OCI-LY1 (cell line): ENCODE measurements around the gene ATG7.

Experiments used
- H2AFZ ChIP-seq: fragments of 200-600 bp; sonication (generic), shearing (Covaris generic); 2 replicates; pipeline ENCODE4 v1.6.0; 2014; ENCODE audit warnings: antibody characterized with exemption, mild to moderate bottlenecking, low read length
- H3F3A ChIP-seq: fragments of 200-600 bp; sonication (generic), shearing (Covaris generic); 2 replicates; pipeline ENCODE4 v1.6.0; 2014; ENCODE audit warnings: mild to moderate bottlenecking, antibody characterized with exemption, low read length, moderate library complexity; ENCODE audit not compliant: insufficient read depth
- H3K27ac ChIP-seq: fragments of 200-600 bp; sonication (generic); 2 replicates; pipeline ENCODE4 v1.5.1; 2014; ENCODE audit warnings: low read length, mixed run types, mild to moderate bottlenecking, low read depth; ENCODE audit not compliant: poor library complexity, severe bottlenecking
- H3K27me3 ChIP-seq: fragments of 200-600 bp; sonication (generic); 2 replicates; pipeline ENCODE4 v1.6.0; 2014; ENCODE audit warnings: antibody characterized with exemption, mild to moderate bottlenecking, low read length, moderate library complexity; ENCODE audit not compliant: insufficient read depth
- H3K36me3 ChIP-seq: fragments of 200-600 bp; sonication (generic); 2 replicates; pipeline ENCODE4 v1.6.1; 2014; ENCODE audit warnings: mild to moderate bottlenecking, antibody characterized with exemption, low read length, moderate library complexity, mixed read lengths; ENCODE audit not compliant: insufficient read depth
- H3K4me1 ChIP-seq: fragments of 200-600 bp; sonication (generic); 2 replicates; pipeline ENCODE4 v1.5.1; 2014; ENCODE audit warnings: mild to moderate bottlenecking, low read length, moderate library complexity; ENCODE audit not compliant: insufficient read depth, severe bottlenecking
- H3K4me2 ChIP-seq: fragments of 200-600 bp; sonication (generic), shearing (Covaris generic); 2 replicates; pipeline ENCODE4 v1.6.1; 2014; ENCODE audit warnings: low read length
- H3K4me3 ChIP-seq: fragments of 200-600 bp; sonication (generic); 2 replicates; pipeline ENCODE4 v1.5.1; 2014; ENCODE audit warnings: low read length, low read depth, mild to moderate bottlenecking, mixed read lengths; ENCODE audit not compliant: poor library complexity, severe bottlenecking
- H3K79me2 ChIP-seq: fragments of 200-600 bp; shearing (Covaris generic); 2 replicates; pipeline ENCODE4 v1.6.1; 2016; ENCODE audit warnings: mixed run types, low read length, mixed read lengths; ENCODE audit not compliant: insufficient read depth
- H3K9ac ChIP-seq: fragments of 200-600 bp; sonication (generic), shearing (Covaris generic); 2 replicates; pipeline ENCODE4 v1.6.1; 2014; ENCODE audit warnings: mild to moderate bottlenecking, low read length, mixed read lengths
- H3K9me2 ChIP-seq: fragments of 200-600 bp; sonication (generic), shearing (Covaris generic); 2 replicates; pipeline ENCODE4 v1.6.1; 2014; ENCODE audit warnings: low read depth, mild to moderate bottlenecking, low read length, mixed read lengths
- H3K9me3 ChIP-seq: fragments of 200-600 bp; shearing (Covaris generic); 2 replicates; pipeline ENCODE4 v1.6.1; 2014; ENCODE audit warnings: low read length, mixed read lengths
- H4K20me1 ChIP-seq: fragments of 200-600 bp; sonication (generic), shearing (Covaris generic); 2 replicates; pipeline ENCODE4 v1.6.0; 2016; ENCODE audit warnings: mild to moderate bottlenecking, low read length; ENCODE audit not compliant: insufficient read depth
- CTCF ChIP-seq: fragments of 200-600 bp; sonication (generic), shearing (Covaris generic); IDR thresholded peaks from 2 replicates; pipeline ENCODE4 v1.5.1; 2017; ENCODE audit warnings: mild to moderate bottlenecking, antibody characterized with exemption, low read length, moderate library complexity, mixed read lengths
- EZH2 ChIP-seq: fragments of 200-600 bp; sonication (generic), shearing (Covaris generic); IDR thresholded peaks from 2 replicates; pipeline ENCODE4 v1.8.0; 2017; ENCODE audit warnings: borderline replicate concordance, mixed run types, mild to moderate bottlenecking, antibody characterized with exemption, low read length, moderate library complexity, mixed read lengths

The ATG7 gene

GRCh38 chr3:11514191-11514821 lies 242.1 kb downstream of the ATG7 start:
- no peaks in the 10 kb centered on the region for H3K9me3 ChIP-seq
- no peaks in the 10 kb centered on the region for H4K20me1 ChIP-seq
- H3K9ac ChIP-seq, result no peak overlapping the region
- H3K4me1 ChIP-seq, result peaks cover 13% of the 10 kb centered on the region
- no peak overlapping the region for H2AFZ ChIP-seq
- no peaks in the 10 kb centered on the region for H3K79me2 ChIP-seq
- TF ChIP-seq EZH2, result no peak
- TF ChIP-seq CTCF, result no peak
- no peak overlapping the region for H3K4me3 ChIP-seq
- H3K4me2 ChIP-seq, result no peak overlapping the region
- H3K9me2 ChIP-seq, result no peaks in the 10 kb centered on the region
- H3F3A ChIP-seq, result no peaks in the 10 kb centered on the region
- no peaks in the 10 kb centered on the region for H3K36me3 ChIP-seq
- H3K27me3 ChIP-seq, result no peaks in the 10 kb centered on the region
- no peak overlapping the region for H3K27ac ChIP-seq

- H3K4me1 ChIP-seq, result no peaks in the 10 kb centered on the region
- H3K27me3 ChIP-seq, result no peaks in the 10 kb centered on the region
- H3K4me2 ChIP-seq, result no peak overlapping the region
- no peak for TF ChIP-seq CTCF
- no peak for TF ChIP-seq EZH2
- H2AFZ ChIP-seq, result no peak overlapping the region
- no peak overlapping the region for H3K4me3 ChIP-seq
- H3K9me2 ChIP-seq, result no peaks in the 10 kb centered on the region
- H3K79me2 ChIP-seq, result no peaks in the 10 kb centered on the region
- no peaks in the 10 kb centered on the region for H3K9me3 ChIP-seq
- H3K27ac ChIP-seq, result no peak overlapping the region
- H3K36me3 ChIP-seq, result no peaks in the 10 kb centered on the region
- no peaks in the 10 kb centered on the region for H4K20me1 ChIP-seq
- H3F3A ChIP-seq, result no peaks in the 10 kb centered on the region
- no peak overlapping the region for H3K9ac ChIP-seq
Observed at GRCh38 chr3:11517601-11518000, 245.4 kb downstream of the ATG7 start.

- H3K79me2 ChIP-seq, result no peaks in the 10 kb centered on the region
- H2AFZ ChIP-seq, result no peak overlapping the region
- H3K36me3 ChIP-seq, result no peaks in the 10 kb centered on the region
- no peak overlapping the region for H3K27ac ChIP-seq
- H3K4me3 ChIP-seq, result no peak overlapping the region
- no peaks in the 10 kb centered on the region for H3K27me3 ChIP-seq
- no peak overlapping the region for H3K4me2 ChIP-seq
- H3K4me1 ChIP-seq, result no peaks in the 10 kb centered on the region
- H4K20me1 ChIP-seq, result no peaks in the 10 kb centered on the region
- TF ChIP-seq CTCF (no peak), EZH2 (no peak)
- H3K9ac ChIP-seq, result no peak overlapping the region
- no peaks in the 10 kb centered on the region for H3F3A ChIP-seq
- H3K9me2 ChIP-seq, result no peaks in the 10 kb centered on the region
- no peaks in the 10 kb centered on the region for H3K9me3 ChIP-seq
Observed at GRCh38 chr3:11521167-11521566, 249.0 kb downstream of the ATG7 start.
